ENCODE data around the gene MICOS13. TPM values are rescaled to one million over a fixed set of nuclear protein-coding genes. Genes with fewer than 3 reads are reported as not detected.

Gene MICOS13
- total RNA-seq, 1 donor from 2014 or later = 42.2 TPM

DNA sequence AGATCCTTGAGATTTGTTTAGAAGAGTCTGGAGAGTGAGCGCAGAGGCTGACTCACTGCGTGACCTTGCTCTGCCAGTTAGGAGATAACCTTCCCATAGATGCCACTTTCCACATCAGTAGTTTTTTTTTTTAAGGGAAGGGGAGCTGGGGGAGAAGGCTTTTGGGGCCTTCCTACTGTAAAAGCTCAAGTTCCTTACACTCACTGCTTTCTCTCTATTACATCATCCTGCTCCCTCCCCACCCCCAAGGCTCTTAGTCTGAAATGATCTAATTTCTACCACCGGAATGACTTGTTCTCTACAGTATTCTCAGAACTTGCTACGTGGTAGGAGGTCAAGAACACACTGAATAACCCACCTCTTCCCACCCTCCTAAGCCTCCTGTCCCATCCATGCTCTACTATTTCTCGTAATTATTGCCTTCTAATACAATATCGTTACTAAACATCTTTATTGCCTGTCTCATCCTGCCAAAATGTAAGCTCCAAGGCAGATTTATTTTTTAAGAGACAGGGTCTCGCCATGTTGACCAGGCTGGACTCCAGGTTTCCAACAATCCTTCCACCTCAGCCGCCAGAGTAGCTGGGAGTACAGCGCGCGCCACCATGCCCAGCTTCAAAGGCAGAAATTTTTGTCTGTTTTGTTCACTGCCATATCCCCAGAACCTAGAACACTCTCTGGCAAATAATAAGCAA, 38.4 kb upstream of the MICOS13 start:
- peak overlapping the region; percentile 98 for H3K27ac Mint-ChIP-seq
- H3K36me3 Mint-ChIP-seq = no peaks in the 10 kb centered on the region
- no peaks in the 10 kb centered on the region for H3K27me3 Mint-ChIP-seq
- DNase-seq (ENCODE audit: extremely low spot score, unreplicated experiment) = no peak
- peaks cover 10% of the 10 kb centered on the region for H3K4me1 Mint-ChIP-seq (ENCODE audit: unreplicated experiment)
- no peaks in the 10 kb centered on the region for H3K9me3 Mint-ChIP-seq
- TF ChIP-seq, protein P1, sequence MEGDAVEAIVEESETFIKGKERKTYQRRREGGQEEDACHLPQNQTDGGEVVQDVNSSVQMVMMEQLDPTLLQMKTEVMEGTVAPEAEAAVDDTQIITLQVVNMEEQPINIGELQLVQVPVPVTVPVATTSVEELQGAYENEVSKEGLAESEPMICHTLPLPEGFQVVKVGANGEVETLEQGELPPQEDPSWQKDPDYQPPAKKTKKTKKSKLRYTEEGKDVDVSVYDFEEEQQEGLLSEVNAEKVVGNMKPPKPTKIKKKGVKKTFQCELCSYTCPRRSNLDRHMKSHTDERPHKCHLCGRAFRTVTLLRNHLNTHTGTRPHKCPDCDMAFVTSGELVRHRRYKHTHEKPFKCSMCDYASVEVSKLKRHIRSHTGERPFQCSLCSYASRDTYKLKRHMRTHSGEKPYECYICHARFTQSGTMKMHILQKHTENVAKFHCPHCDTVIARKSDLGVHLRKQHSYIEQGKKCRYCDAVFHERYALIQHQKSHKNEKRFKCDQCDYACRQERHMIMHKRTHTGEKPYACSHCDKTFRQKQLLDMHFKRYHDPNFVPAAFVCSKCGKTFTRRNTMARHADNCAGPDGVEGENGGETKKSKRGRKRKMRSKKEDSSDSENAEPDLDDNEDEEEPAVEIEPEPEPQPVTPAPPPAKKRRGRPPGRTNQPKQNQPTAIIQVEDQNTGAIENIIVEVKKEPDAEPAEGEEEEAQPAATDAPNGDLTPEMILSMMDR (conservative IDR thresholded peaks at IDR 0.05) = no peak
- peak overlapping the region; percentile 95 for H3K4me3 Mint-ChIP-seq

DNA sequence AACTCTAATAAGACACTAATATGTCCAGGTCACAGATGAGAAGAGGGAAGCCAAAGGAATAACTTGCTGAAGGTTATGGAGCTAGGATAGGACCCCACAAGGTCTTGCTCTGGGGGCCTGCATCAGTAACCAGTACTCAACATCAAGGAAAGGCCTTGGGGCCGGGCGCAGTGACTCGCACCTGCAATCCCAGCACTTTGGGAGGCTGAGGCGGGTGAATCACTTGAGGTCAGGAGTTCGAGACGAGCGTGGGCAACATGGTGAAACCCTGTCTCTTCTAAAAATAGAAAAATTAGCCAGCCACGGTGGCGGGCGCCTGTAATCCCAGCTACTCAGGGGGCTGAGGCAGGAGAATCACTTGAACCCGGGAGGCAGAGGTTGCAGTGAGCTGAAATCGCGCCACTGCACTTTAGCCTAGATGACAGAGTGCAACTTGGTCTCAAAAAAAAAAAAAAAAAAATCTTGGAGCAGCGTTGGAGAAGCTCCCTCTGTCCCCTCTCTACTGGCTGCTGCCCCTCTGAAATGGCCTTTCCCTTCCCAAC, 37.8 kb upstream of the MICOS13 start:
- Mint-ChIP-seq H3K36me3 (no peaks in the 10 kb centered on the region), H3K27me3 (no peaks in the 10 kb centered on the region), H3K9me3 (no peaks in the 10 kb centered on the region), H3K27ac (peak overlapping the region; percentile 98), H3K4me1 (ENCODE audit: unreplicated experiment) (peaks cover 10% of the 10 kb centered on the region), H3K4me3 (peak overlapping the region; percentile 95)
- DNase-seq (ENCODE audit: extremely low spot score, unreplicated experiment) = no peak
- TF ChIP-seq, protein P1 (conservative IDR thresholded peaks at IDR 0.05) = no peak

DNA sequence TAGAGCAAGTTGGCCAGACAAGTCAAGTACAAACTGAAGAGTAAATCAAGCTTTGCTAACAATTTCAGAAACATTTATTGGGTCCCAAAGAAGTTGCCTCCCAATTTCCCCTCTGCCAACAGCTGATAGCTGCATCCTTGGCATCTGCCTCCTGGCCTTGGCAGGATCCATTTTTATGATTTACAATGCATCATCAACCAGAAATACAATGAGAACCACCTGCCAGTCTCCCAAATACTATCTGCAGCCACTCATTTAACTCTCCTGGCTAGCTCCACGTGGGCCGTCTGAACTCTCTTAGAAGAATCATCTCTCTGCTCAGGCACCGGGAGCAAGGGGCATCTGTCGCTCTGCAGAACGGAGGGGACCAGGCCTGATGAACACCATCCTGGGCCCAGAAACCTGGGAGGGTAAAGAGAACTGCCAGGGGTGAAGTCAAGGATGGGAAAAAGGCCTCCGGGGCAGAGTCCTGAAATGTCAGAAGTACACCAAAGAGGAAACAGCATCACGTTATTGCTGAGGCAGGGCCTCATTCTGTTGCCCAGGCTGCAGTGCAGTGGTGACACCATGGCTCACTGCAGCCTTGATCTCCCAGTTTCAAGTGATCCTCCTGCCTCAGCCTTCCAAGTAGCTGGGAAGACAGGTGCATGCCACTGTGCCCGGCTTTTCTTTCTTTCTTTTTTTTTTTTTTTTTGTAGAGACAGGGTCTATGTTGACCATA, 37.1 kb upstream of the MICOS13 start:
- Mint-ChIP-seq H3K36me3 (no peaks in the 10 kb centered on the region), H3K27me3 (no peaks in the 10 kb centered on the region), H3K4me3 (peak overlapping the region; percentile 80), H3K27ac (peak overlapping the region; percentile 98), H3K4me1 (ENCODE audit: unreplicated experiment) (peaks cover 10% of the 10 kb centered on the region), H3K9me3 (no peaks in the 10 kb centered on the region)
- TF ChIP-seq, protein P1 (conservative IDR thresholded peaks at IDR 0.05) = no peak
- no peak for DNase-seq (ENCODE audit: extremely low spot score, unreplicated experiment)

DNA sequence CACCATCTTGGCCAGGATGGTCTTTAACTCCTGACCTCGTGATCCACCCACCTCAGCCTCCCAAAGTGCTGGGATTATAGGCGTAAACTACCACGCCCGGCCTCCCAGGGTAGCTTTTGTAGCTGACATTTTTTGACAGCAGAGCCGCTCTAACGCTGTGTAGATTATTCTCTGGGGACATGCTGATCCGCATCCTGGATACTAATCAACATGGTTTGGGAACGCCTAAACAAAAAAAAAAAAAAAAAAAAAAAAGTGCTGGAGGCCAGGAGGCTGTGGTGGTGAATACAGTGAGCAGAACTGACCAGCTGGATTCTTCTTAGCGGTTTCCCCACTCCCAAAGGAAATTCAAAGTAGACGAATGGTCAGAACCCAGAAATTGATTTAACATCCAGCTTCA, 34.5 kb upstream of the MICOS13 start:
- no peak overlapping the region for H3K27ac Mint-ChIP-seq
- no peaks in the 10 kb centered on the region for H3K27me3 Mint-ChIP-seq
- H3K36me3 Mint-ChIP-seq = no peaks in the 10 kb centered on the region
- H3K4me3 Mint-ChIP-seq = no peak overlapping the region
- TF ChIP-seq, protein P1 (conservative IDR thresholded peaks at IDR 0.05) = no peak
- peaks cover 10% of the 10 kb centered on the region for H3K4me1 Mint-ChIP-seq (ENCODE audit: unreplicated experiment)
- no peaks in the 10 kb centered on the region for H3K9me3 Mint-ChIP-seq
- no peak for DNase-seq (ENCODE audit: extremely low spot score, unreplicated experiment)

DNA sequence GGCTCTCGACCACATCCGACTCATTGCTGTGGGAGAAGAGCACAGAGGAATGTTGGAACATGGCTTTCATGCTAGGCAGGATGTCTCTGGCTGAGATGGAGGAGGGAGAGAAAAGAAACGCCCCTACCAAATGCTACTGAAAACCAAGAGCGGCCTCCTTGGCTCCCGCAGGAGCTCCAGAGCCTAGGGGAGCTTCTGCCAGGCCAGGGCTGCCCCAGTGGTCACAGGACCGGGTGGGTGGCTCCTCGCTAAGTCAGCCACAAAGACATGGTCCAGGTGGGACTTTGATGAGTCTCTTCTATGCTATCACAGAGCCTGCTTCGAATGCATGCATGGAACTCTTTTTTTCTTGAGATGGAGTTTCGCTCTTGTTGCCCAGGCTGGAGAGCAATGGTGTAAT, 32.9 kb upstream of the MICOS13 start:
- no peaks in the 10 kb centered on the region for H3K36me3 Mint-ChIP-seq
- no peak for DNase-seq (ENCODE audit: extremely low spot score, unreplicated experiment)
- no peak overlapping the region for H3K27ac Mint-ChIP-seq
- no peaks in the 10 kb centered on the region for H3K27me3 Mint-ChIP-seq
- H3K4me1 Mint-ChIP-seq (ENCODE audit: unreplicated experiment) = no peaks in the 10 kb centered on the region
- TF ChIP-seq, protein P1 (conservative IDR thresholded peaks at IDR 0.05) = no peak
- no peaks in the 10 kb centered on the region for H3K9me3 Mint-ChIP-seq
- no peak overlapping the region for H3K4me3 Mint-ChIP-seq
